GM10847 (cell line): ENCODE results near the gene MYH11.

ENCODE experiments used
- POLR2A ChIP-seq: IDR thresholded peaks from 2 replicates; pipeline ENCODE4 v1.6.1; 2011; ENCODE audit not compliant: insufficient read length; ENCODE audit errors: extremely low read depth

Gene MYH11

GRCh38 chr16:15857724-15858560, 1.1 kb upstream of the MYH11 start:
- TF ChIP-seq POLR2A: no peak

- no peak for TF ChIP-seq POLR2A
These were observed 646 bp downstream of the MYH11 start for GRCh38 chr16:15856182-15856581.

GRCh38 chr16:15855704-15856003, 1.2 kb downstream of the MYH11 start:
- TF ChIP-seq POLR2A: no peak

- no peak for TF ChIP-seq POLR2A
These were observed 1.7 kb downstream of the MYH11 start for GRCh38 chr16:15854906-15855703.

GRCh38 chr16:15854061-15854460, 2.8 kb downstream of the MYH11 start:
- TF ChIP-seq POLR2A: no peak

- no peak for TF ChIP-seq POLR2A
These were observed 3.8 kb downstream of the MYH11 start for GRCh38 chr16:15853021-15853420.

- no peak for TF ChIP-seq POLR2A
These were observed 7.4 kb downstream of the MYH11 start for GRCh38 chr16:15849209-15849981.

GRCh38 chr16:15847611-15848175, 9.1 kb downstream of the MYH11 start:
- TF ChIP-seq POLR2A: no peak

GRCh38 chr16:15846510-15846909, 10.3 kb downstream of the MYH11 start:
- no peak for TF ChIP-seq POLR2A

GRCh38 chr16:15843635-15844279, 13.1 kb downstream of the MYH11 start:
- TF ChIP-seq POLR2A: no peak

- TF ChIP-seq POLR2A: no peak
These were observed 19.1 kb downstream of the MYH11 start for GRCh38 chr16:15837761-15838160.

GRCh38 chr16:15836965-15837611, 19.7 kb downstream of the MYH11 start:
- TF ChIP-seq POLR2A: no peak

GRCh38 chr16:15836074-15836473, 20.8 kb downstream of the MYH11 start:
- TF ChIP-seq POLR2A: no peak

GRCh38 chr16:15835136-15835878, 21.5 kb downstream of the MYH11 start:
- TF ChIP-seq POLR2A: no peak

GRCh38 chr16:15834502-15834901, 22.3 kb downstream of the MYH11 start:
- no peak for TF ChIP-seq POLR2A
